DOHH2 (cell line): ENCODE data around the gene ECE1.

Experiments used
- H3F3A ChIP-seq: fragments of 200-600 bp; sonication (generic), shearing (Covaris generic); 2 replicates; pipeline ENCODE4 v1.6.0; 2016; ENCODE audit warnings: antibody characterized with exemption, mild to moderate bottlenecking; ENCODE audit not compliant: control insufficient read depth, insufficient read depth
- H3K27ac ChIP-seq: fragments of 200-600 bp; sonication (generic); 2 replicates; pipeline ENCODE4 v1.5.1; 2014; ENCODE audit warnings: low read depth, mild to moderate bottlenecking, low read length, moderate library complexity
- H3K27me3 ChIP-seq: fragments of 200-600 bp; sonication (generic); 2 replicates; pipeline ENCODE4 v1.6.1; 2014; ENCODE audit warnings: mild to moderate bottlenecking, low read length, mixed read lengths; ENCODE audit not compliant: control insufficient read depth
- H3K36me3 ChIP-seq: fragments of 200-600 bp; sonication (generic); 2 replicates; pipeline ENCODE4 v1.6.1; 2014; ENCODE audit warnings: mild to moderate bottlenecking, low read length, moderate library complexity, mixed read lengths; ENCODE audit not compliant: control insufficient read depth
- H3K4me1 ChIP-seq: fragments of 200-600 bp; sonication (generic); 2 replicates; pipeline ENCODE4 v1.6.1; 2014; ENCODE audit warnings: mild to moderate bottlenecking, low read length, mixed read lengths; ENCODE audit not compliant: control insufficient read depth
- H3K4me2 ChIP-seq: fragments of 200-600 bp; sonication (generic); 2 replicates; pipeline ENCODE4 v1.6.0; 2014; ENCODE audit warnings: mild to moderate bottlenecking, low read length, moderate library complexity
- H3K4me3 ChIP-seq: fragments of 200-600 bp; sonication (generic); 2 replicates; pipeline ENCODE4 v1.5.1; 2014; ENCODE audit warnings: mild to moderate bottlenecking, low read length, mixed read lengths
- H3K79me2 ChIP-seq: fragments of 200-600 bp; sonication (generic); 2 replicates; pipeline ENCODE4 v1.6.1; 2014; ENCODE audit warnings: mild to moderate bottlenecking, low read length, mixed read lengths; ENCODE audit not compliant: control insufficient read depth
- H3K9me2 ChIP-seq: fragments of 200-600 bp; sonication (generic); replicated peaks from 2 replicates; pipeline ENCODE4 v1.6.1; 2014; ENCODE audit warnings: mild to moderate bottlenecking, low read length, mixed read lengths; ENCODE audit not compliant: control insufficient read depth
- H3K9me3 ChIP-seq: fragments of 200-600 bp; sonication (generic); 2 replicates; pipeline ENCODE4 v1.6.1; 2014; ENCODE audit warnings: antibody characterized with exemption, low read length, mixed read lengths; ENCODE audit not compliant: control insufficient read depth, insufficient read depth
- H4K20me1 ChIP-seq: fragments of 200-600 bp; sonication (generic); 2 replicates; pipeline ENCODE4 v1.6.0; 2014; ENCODE audit warnings: low read depth, mild to moderate bottlenecking, antibody characterized with exemption, low read length, moderate library complexity; ENCODE audit not compliant: control insufficient read depth, insufficient read depth
- CTCF ChIP-seq: fragments of 200-600 bp; sonication (generic); IDR thresholded peaks from one replicate; pipeline ENCODE4 v1.5.1; 2014; ENCODE audit warnings: antibody characterized with exemption, mild to moderate bottlenecking, low read depth, low read length; ENCODE audit not compliant: poor library complexity, severe bottlenecking
- EZH2phosphoT487 ChIP-seq: fragments of 200-600 bp; sonication (generic); IDR thresholded peaks from 2 replicates; pipeline ENCODE4 v1.6.1; 2017; ENCODE audit warnings: borderline replicate concordance, mild to moderate bottlenecking, antibody characterized with exemption, low read length, moderate library complexity, mixed read lengths

The ECE1 gene

GRCh38 chr1:21245688-21246229 is 44.5 kb downstream of the ECE1 start:
- Histone ChIP-seq H3K27ac (no peak overlapping the region), H3K9me2 (no peaks in the 10 kb centered on the region), H3F3A (no peaks in the 10 kb centered on the region), H3K4me1 (no peaks in the 10 kb centered on the region), H3K9me3 (no peaks in the 10 kb centered on the region), H3K36me3 (no peaks in the 10 kb centered on the region), H3K27me3 (no peaks in the 10 kb centered on the region), H3K79me2 (no peaks in the 10 kb centered on the region), H3K4me2 (no peak overlapping the region), H3K4me3 (no peak overlapping the region), H4K20me1 (peaks cover 4% of the 10 kb centered on the region; the same call in 1 of the 2 replicates)
- TF ChIP-seq EZH2phosphoT487 (no peak), CTCF (no peak)

GRCh38 chr1:21244986-21245687 is 45.1 kb downstream of the ECE1 start:
- no peaks in the 10 kb centered on the region for H3K9me2 ChIP-seq
- no peaks in the 10 kb centered on the region for H3K79me2 ChIP-seq
- no peaks in the 10 kb centered on the region for H3K9me3 ChIP-seq
- peaks cover under 1% of the 10 kb centered on the region; the same call in 1 of the 2 replicates for H4K20me1 ChIP-seq
- H3F3A ChIP-seq: no peaks in the 10 kb centered on the region
- TF ChIP-seq EZH2phosphoT487 (no peak), CTCF (peak; percentile 78)
- no peaks in the 10 kb centered on the region for H3K27me3 ChIP-seq
- no peaks in the 10 kb centered on the region for H3K36me3 ChIP-seq
- no peak overlapping the region for H3K27ac ChIP-seq
- no peak overlapping the region for H3K4me3 ChIP-seq
- H3K4me2 ChIP-seq: no peak overlapping the region
- H3K4me1 ChIP-seq: no peaks in the 10 kb centered on the region

GRCh38 chr1:21244154-21244553 is 46.1 kb downstream of the ECE1 start:
- H3K4me1 ChIP-seq: no peaks in the 10 kb centered on the region
- no peak overlapping the region for H3K27ac ChIP-seq
- no peaks in the 10 kb centered on the region for H3K36me3 ChIP-seq
- no peaks in the 10 kb centered on the region for H3K9me3 ChIP-seq
- TF ChIP-seq EZH2phosphoT487 (no peak), CTCF (no peak)
- no peaks in the 10 kb centered on the region for H3K27me3 ChIP-seq
- H3K9me2 ChIP-seq: no peaks in the 10 kb centered on the region
- no peaks in the 10 kb centered on the region for H3F3A ChIP-seq
- no peak overlapping the region for H3K4me2 ChIP-seq
- no peak overlapping the region for H3K4me3 ChIP-seq
- no peaks in the 10 kb centered on the region for H4K20me1 ChIP-seq
- H3K79me2 ChIP-seq: no peaks in the 10 kb centered on the region
